ENCODE results near the gene SH3RF1.

DNA sequence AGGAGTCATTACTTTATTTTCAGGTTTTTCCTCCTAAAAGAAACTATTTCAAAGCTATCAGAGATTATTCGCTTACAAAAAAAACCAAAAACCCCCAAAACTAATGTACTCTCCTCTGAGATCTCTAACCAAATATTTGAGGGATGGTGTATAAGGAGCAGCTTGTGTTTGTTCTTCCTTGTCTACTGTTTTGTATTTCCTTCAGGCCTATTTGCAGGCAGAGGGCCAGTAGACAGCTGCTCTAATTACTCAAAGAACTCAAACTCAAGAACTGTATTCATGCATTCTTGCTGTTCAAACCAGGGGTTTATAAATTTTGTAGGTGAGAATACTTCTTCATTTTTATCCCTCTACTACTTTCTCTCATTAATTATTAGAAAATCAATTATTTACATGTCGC lies 51.3 kb downstream of the SH3RF1 start:
- TF ChIP-seq POLR2A (IDR thresholded peaks at IDR 0.05; ENCODE audit: insufficient read depth in 1 of 2, low read depth in 2 of 2, low read length in 2 of 2) (no peak), NR2F2 (IDR thresholded peaks at IDR 0.05; ENCODE audit: borderline replicate concordance, low read depth) (no peak), CREB1 (IDR thresholded peaks at IDR 0.05) (no peak), CREB1 (CRISPR knock-in tag; IDR thresholded peaks at IDR 0.05) (no peak), ZNF354B (CRISPR knock-in tag; IDR thresholded peaks at IDR 0.05) (no peak), RELA (CRISPR knock-in tag; IDR thresholded peaks at IDR 0.05) (no peak), HMGXB4 (CRISPR knock-in tag; IDR thresholded peaks at IDR 0.05; ENCODE audit: borderline replicate concordance in 1 of 2, low read depth in 1 of 2) (no peak)
- TF ChIP-seq, protein P1, sequence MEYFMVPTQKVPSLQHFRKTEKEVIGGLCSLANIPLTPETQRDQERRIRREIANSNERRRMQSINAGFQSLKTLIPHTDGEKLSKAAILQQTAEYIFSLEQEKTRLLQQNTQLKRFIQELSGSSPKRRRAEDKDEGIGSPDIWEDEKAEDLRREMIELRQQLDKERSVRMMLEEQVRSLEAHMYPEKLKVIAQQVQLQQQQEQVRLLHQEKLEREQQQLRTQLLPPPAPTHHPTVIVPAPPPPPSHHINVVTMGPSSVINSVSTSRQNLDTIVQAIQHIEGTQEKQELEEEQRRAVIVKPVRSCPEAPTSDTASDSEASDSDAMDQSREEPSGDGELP (IDR thresholded peaks at IDR 0.05; ENCODE audit: borderline replicate concordance, low read depth) = no peak

Measured in HepG2 (cell line).